Glomerular visceral epithelial cell (primary cell): ENCODE data around the gene MYH14.
"Not testable (repeated sequence)": the region's sequence is repeated elsewhere in the genome, so short reads cannot be mapped to it uniquely, and the experiment has no call there.

Experiments used
- DNase-seq: peaks from one replicate; pipeline ENCODE4 v3.0.0-alpha.2; 2016; ENCODE audit errors: extremely low spot score

The MYH14 gene

DNA sequence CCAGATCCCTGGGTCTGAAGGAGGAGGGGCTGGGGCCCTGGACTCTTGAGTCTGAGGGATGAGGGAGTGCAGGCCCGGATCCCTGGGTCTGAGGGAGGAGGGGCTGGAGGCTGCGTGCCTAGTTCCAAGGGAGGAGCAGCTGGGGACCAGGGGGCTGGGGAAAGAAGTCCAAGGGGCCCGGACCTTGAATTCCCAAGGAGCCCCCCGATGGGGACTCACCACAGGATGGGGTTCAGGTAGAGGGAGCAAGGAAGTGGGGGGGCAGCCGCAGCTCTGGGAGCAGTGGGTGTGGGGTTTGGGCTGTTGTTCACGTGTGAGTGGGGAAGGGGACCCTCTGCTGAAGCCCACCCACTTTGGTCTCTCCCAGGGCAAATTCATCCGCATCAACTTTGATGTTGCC lies 23.1 kb downstream of the MYH14 start:
- no peak for DNase-seq

DNA sequence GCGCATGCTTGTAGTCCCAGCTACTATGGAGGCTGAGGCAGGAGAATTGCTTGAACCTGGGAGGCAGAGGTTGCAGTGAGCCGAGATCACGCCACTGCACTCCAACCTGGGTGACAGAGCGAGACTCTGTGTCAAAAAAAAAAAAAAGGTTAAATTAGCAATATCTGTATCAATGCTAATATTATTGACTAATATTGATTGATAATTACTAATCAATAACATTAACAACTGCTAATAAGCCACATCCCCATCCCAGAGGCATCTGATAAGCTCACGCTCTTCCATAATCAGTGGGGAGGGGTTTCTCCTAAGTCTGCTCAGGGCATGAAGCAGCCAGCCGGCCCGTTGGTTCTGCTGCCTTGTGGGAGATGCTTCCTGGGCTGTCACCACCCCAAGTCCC lies 24.7 kb downstream of the MYH14 start:
- DNase-seq = not testable (repeated sequence)

DNA sequence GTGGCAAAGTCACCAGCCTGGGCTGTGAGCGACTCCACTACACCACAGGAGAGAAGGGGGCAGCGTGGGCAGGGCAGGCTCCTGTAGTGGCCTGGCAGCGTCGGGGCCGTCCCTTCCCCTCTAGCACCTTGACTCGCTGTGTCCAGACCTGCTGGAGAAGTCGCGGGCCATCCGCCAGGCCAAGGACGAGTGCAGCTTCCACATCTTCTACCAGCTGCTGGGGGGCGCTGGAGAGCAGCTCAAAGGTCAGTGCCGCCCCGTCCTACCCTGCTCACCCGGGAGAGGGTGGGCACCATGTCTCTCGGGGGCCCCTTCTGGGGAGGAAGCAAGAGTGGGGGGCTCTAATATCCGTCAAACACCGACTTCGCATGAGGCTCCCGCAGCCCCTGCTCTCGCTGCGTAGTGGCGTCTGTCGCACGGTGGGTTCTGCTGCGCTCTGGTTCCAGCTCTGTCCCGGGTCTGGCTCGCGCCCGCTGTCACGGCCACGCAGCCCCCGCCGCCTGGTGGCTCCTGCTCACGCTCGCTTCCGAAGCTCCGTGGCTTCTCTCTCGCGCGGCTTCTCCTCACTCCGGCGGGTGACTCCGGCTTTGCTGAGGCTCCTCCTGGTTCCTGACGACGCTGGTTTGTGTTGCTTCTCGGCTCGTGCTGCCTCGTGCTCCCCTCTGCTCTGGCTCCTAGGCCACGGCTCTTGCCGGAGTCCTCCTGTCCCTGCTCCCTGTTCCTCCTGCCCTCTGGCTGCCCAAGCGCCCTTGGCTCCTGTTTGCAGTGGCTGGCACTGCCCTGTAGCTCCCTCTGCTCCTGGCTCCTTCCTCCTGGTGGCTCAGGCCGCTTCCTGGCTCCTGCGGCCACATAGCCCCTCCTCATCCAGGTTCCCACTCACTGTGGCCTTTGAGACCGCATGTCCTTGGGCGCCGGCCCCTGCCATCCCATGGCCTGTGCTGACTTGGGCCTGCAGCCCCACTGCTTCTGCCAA lies 27.2 kb downstream of the MYH14 start:
- DNase-seq = no peak

DNA sequence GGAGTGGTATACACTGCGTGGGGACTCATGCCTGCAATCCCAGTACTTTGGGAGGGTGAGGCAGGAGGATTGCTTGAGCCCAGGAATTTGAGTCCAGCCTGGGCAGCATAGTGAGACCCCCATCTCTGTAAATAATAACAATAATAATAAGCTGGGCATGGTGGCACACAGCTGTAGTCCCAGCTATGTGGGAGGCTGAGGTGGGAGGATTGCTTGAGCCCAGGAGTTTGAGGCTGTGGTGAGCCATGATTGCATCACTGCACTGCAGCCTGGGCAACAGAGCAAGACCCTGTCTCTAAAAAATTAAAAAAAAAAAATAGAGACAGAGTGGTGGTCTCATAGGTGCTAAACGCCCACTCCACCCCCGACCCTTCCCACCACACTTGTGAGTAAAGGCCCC lies 28.0 kb downstream of the MYH14 start:
- not testable (repeated sequence) for DNase-seq

DNA sequence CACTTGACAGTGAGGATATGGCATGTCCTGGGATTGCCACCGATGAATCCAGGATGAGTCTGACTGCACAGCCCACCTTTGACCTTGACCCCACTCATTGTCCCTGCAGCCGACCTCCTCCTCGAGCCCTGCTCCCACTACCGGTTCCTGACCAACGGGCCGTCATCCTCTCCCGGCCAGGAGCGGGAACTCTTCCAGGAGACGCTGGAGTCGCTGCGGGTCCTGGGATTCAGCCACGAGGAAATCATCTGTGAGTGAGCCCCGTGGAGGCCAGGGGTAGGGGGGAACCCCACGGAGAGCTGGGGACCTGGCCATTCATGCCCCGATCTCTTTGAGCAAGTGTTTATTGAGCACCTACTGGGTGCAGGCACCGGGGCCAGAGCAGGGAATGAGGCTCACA lies 28.4 kb downstream of the MYH14 start:
- DNase-seq = no peak

DNA sequence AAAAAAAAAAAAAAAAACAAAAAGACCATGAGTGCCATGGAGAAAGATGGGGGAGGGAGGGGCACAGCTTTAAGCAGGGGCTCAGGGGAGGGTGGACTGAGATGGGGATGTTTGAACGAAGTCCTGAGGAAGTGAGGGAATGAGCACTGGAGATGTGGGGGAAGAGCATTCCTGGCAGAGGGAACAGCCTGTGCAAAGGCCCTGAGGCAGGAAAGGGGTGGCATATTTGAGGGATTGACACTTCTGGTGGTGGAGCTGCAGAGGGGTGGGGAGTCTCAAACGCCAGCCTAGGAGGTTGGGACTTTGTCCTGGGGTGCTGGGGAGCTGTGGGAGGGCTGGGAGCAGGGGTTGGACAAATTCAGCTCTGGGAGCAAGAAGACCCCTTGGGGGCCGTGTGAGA lies 29.2 kb downstream of the MYH14 start:
- no peak for DNase-seq

GRCh38 chr19:50233308-50233910 lies 30.0 kb downstream of the MYH14 start:
- no peak for DNase-seq

GRCh38 chr19:50237493-50237892 lies 34.1 kb downstream of the MYH14 start:
- DNase-seq = not testable (repeated sequence)

GRCh38 chr19:50238043-50238442 lies 34.6 kb downstream of the MYH14 start:
- no peak for DNase-seq

GRCh38 chr19:50239921-50240590 lies 36.6 kb downstream of the MYH14 start:
- DNase-seq = no peak

GRCh38 chr19:50242581-50242980 lies 39.2 kb downstream of the MYH14 start:
- DNase-seq = no peak

GRCh38 chr19:50244695-50245094 lies 41.3 kb downstream of the MYH14 start:
- DNase-seq = no peak

- no peak for DNase-seq
Observed at GRCh38 chr19:50248413-50248812, 45.0 kb downstream of the MYH14 start.

GRCh38 chr19:50248826-50249225 lies 45.4 kb downstream of the MYH14 start:
- DNase-seq = no peak

DNA sequence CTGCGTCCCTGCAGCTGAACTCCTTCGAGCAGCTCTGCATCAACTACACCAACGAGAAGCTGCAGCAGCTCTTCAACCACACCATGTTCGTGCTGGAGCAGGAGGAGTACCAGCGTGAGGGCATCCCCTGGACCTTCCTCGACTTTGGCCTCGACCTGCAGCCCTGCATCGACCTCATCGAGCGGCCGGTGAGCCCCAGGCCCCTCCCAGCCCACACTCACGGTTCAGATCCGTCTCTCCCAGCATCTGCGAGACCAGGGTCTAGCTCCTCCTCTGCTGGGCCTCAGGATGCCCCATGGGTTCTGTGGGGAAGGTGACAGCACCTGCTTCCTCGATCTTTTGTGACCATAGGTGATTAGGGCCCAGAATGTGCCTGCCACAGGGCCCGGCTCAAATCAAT lies 46.2 kb downstream of the MYH14 start:
- no peak for DNase-seq

- DNase-seq = no peak
Observed at GRCh38 chr19:50250450-50251136, 47.2 kb downstream of the MYH14 start.

DNA sequence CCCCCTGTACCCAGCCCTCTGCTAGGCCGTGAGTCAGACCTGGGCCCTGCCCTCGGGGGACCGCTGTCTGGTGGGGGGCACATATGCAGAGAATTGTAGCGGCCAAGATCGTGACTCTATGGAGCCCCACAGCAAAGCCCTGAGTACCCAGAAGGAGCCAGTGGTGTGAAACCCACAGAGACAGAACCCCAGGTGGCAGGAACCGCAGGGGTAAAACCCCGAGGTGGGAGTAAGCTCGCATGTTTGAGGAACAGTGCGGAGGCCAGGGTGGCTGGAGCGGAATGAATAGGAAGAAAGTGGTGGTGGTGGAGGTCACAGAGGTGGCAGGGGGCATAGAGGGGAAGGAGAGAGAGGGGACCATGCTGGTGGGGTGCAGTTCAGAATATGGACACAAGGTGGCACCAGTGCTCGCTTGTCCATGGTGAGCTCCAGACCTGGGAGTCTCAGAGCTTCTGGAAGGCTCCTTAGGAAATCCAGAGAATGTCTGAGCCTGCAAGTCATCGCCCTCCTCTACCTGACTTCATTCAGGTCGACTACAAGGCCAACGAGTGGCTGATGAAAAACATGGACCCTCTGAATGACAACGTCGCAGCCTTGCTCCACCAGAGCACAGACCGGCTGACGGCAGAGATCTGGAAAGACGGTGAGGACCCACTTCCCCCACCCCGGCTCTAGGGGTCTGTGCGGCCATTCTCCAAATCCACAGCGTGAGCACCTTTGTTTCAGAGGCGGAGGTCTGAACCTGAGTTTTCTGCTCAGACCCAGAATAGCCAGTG lies 48.9 kb downstream of the MYH14 start:
- peak; percentile 11 for DNase-seq

GRCh38 chr19:50252887-50253268 lies 49.5 kb downstream of the MYH14 start:
- DNase-seq = no peak

DNA sequence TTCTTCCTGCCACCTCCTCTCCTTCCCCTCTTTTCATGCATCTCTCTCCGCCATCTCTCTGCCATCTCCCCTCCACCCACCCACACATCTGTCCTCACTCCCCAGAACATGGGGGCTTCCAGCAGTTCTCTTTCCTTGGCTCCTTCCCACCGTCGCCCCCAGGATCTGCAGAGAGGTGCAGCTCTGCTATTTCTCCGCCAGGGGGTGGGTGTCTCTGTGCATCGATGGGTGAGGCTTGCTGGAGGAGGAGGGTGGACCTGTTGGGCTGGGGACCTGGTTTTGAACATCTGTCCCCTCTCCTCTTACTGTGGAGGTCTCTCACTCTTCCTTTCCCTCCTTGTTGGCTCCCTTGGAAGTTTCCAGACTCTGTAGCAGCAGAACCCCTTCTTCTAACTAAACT lies 51.7 kb downstream of the MYH14 start:
- DNase-seq = no peak

DNA sequence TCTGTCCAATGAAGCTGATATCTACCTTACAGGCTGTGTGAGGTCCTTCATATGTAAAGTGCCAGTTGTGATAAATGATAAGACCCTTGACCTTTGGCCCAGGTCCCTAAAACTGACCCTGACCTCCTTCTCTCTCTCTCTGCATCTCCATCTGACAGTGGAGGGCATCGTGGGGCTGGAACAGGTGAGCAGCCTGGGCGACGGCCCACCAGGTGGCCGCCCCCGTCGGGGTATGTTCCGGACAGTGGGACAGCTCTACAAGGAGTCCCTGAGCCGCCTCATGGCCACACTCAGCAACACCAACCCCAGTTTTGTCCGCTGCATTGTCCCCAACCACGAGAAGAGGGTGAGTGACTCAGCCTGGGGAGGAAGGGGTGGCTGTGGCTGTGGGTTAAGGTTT lies 53.7 kb downstream of the MYH14 start:
- DNase-seq = no peak

DNA sequence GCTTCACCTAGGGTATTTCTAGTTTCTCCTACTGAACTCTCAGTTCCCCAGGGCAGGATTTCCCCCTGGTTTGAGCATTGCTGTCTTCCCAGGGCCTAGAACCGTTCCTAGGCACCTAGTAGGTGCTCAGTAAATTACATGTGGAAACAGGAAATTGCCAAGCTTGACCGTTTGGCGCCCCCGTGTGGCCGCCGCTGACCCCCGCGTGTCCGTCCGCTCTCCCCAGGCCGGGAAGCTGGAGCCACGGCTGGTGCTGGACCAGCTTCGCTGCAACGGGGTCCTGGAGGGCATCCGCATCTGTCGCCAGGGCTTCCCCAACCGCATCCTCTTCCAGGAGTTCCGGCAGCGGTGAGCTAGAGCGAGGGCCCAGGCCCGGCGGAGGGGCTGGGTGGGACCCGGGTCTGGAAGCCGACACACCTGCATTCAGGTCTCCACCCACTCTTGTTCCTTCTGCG lies 55.5 kb downstream of the MYH14 start:
- DNase-seq = no peak
